Activated CD8-positive, alpha-beta memory T cell treated with anti-CD3 and anti-CD28 coated beads for 1 hour (primary cell): ENCODE data around the gene PTPN12.
"Not testable (repeated sequence)": the region's sequence is repeated elsewhere in the genome, so short reads cannot be mapped to it uniquely, and the experiment has no call there.

Source experiments
- DNase-seq, 2 donors: peaks; one replicate each; pipeline ENCODE4 v3.0.0-alpha.2; 2020; ENCODE audit warnings: low read depth in 1 of 2; ENCODE audit errors: extremely low read depth in 1 of 2

PTPN12 gene

GRCh38 chr7:77537778-77538280 lies 734 bp downstream of the PTPN12 start:
- no peak for DNase-seq

- no peak for DNase-seq
Observed at GRCh38 chr7:77538281-77539212, 1.5 kb downstream of the PTPN12 start.

- no peak for DNase-seq
Observed at GRCh38 chr7:77540402-77540822, 3.3 kb downstream of the PTPN12 start.

DNA sequence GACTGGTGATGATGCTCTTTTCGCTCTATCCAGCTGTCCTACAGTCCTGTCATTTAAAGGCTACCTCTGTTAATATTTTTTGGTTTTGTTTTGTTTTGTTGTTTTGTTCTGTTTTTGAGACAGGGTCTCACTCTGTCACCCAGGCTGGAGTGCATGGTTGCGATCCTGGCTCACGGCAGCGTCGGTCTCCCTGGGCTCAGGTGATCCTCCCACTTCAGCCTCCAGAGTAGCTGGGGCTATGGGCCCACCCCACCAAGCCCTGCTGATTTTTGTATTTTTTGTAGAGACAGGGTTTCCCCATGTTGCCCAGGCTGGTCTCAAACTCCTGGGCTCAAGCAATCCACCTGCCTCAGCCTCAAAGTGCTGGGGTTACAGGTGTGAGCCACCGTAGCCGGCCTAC lies 3.9 kb downstream of the PTPN12 start:
- not testable (repeated sequence) for DNase-seq

DNA sequence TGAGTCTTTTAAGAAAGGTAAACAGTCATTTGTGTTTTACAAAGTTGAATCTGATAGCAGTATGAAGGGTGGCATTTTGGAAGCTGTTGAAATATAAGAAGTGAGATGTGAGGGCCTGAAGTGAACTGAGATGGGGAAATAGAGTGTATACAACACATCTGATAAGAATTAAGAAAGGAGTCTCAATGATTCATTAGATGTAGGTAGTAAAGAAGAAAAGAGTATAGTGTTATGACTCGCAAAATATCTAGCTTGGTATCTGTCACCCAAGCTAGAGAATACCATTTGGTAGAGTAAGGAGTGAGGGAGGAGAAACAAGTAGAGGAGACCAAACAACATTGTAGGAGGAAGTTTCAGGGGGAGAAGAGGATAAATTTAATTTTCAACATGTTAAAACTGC lies 5.3 kb downstream of the PTPN12 start:
- no peak for DNase-seq

DNA sequence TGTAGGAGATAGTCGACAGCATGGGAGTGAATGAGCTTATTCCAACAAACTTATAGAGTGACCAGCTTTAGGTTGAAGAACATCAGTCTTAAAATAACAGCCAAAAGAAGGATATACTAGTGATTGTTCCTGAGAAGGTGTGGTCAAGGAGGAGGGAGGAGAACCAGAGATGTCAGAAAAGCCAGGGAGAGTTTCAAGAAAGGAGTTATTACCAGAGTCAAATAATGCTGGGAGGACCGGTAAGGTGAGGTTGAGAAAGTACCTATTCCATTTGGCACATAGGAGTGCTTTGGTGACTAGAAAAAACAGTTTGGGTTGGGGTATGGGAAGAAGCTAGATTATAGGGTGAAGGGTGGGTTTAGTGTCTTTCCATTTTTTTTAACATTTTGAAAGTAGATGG lies 5.8 kb downstream of the PTPN12 start:
- no peak for DNase-seq

DNA sequence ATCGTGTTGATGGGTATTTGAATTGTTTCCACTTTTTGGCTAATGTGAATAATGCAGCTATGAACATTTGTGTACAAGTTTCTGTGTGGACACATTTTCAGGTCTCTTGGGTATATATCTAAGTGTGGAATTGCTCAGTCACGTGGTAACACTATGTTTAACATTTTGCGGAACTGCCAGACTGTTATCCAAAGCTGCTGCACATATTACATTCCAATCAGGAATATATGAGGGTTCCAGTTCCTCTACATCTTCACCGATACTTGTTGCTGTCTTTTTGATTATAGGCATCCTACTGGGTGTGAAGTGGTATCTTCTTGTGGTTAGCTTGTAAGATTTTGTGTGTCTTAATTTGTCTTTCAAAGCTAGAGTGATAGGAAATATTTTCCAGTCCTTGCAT lies 6.8 kb downstream of the PTPN12 start:
- DNase-seq, result no peak

GRCh38 chr7:77544518-77544917 lies 7.4 kb downstream of the PTPN12 start:
- no peak for DNase-seq

GRCh38 chr7:77548206-77548605 lies 11.1 kb downstream of the PTPN12 start:
- DNase-seq, result no peak

GRCh38 chr7:77549106-77549870 lies 12.2 kb downstream of the PTPN12 start:
- DNase-seq, result no peak

DNA sequence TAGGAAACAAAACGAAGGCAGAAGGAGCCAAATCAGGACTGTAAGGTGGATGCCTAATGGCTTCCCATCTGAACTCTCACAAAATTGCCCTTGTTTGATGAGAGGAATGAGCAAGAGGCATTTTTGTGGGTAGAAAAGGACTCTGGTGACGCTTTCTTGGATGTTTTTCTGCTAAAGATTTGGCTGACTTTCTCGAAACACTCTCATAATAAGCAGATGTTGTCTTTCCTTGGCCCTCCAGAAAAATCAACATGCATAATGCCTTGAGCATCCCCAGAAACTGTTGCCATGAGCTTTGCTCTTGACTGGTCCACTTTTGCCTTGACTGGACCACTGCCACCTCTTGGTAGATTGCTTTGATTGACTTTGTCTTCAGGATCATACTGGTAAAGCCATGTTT lies 13.5 kb downstream of the PTPN12 start:
- DNase-seq, result no peak

DNA sequence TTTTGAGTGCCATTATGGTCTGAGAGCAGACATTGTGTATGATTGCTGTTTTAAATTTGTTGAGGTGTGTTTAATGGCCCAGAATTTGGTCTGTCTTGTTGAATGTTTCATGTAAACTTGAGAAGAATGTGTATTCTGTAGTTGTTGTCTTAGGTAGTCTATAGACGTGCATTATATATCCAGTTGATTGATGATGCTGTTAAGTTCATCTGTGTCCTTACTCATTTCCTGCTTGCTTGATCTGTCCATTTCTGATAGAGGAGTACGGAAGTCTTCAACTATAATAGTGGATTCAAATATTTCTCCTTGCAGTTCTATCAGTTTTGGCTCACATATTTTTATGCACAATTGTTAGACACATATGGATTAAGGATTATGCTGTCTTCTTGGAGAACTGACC lies 16.0 kb downstream of the PTPN12 start:
- no peak for DNase-seq

- no peak for DNase-seq
Observed at GRCh38 chr7:77558284-77558967, 21.3 kb downstream of the PTPN12 start.

GRCh38 chr7:77561352-77561751 lies 24.3 kb downstream of the PTPN12 start:
- no peak for DNase-seq

DNA sequence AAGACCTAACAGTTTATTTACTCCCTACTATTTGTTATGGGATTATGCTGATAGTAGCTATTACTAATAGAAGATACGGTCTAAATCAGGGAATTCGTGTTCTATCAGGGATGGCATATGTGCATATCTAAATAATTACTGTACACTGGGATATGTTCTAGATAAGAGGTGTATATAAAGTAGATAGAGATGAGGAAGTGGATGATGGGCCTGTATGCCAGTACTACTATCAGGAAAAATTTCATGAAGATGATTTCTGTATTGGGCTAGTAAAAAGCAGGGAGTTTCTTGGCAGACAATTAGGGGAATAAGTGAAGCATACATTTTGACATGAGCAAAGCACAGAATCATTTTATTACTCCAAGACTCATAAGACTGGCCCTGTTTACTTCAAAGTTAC lies 26.2 kb downstream of the PTPN12 start:
- DNase-seq, result no peak

DNA sequence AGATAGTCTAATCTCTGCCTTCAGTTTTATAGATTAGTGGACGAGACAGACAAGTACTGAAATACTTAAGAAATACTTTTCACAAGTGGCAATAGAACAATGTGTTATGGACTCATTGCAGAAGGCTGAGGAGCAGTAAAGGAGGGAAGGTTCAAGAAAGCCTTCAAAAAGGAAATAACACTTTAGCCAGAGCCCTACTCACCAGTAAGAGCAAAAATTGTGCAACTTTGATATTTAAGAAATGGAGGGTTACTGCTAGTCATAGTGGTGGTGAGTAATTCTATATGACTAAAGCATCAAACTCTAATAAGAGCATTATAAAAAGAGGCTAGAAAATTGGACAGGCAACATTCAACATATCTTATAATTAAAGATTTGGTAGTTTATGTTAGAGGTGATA lies 28.8 kb downstream of the PTPN12 start:
- no peak for DNase-seq

DNA sequence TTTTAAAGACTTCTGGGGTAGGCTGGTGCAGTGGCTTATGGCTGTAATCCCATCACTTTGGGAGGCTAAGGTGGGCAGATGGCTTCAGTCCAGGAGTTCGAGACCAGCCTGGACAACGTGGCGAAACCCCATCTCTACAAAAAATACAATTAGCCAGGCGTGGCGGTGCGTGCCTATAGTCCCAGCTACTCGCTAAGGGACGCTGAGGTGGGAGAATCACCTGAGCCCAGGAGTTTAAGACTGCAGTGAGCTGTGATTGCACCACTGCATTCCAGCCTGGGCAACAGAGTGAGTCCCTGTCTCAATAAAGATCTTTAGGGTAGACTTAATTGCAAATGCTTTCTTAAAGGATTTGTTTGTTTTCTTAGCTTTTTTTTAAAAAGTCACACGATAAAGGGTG lies 29.3 kb downstream of the PTPN12 start:
- no peak for DNase-seq

GRCh38 chr7:77569514-77570232 lies 32.6 kb downstream of the PTPN12 start:
- DNase-seq, result no peak

GRCh38 chr7:77570330-77571011 lies 33.4 kb downstream of the PTPN12 start:
- DNase-seq, result no peak

DNA sequence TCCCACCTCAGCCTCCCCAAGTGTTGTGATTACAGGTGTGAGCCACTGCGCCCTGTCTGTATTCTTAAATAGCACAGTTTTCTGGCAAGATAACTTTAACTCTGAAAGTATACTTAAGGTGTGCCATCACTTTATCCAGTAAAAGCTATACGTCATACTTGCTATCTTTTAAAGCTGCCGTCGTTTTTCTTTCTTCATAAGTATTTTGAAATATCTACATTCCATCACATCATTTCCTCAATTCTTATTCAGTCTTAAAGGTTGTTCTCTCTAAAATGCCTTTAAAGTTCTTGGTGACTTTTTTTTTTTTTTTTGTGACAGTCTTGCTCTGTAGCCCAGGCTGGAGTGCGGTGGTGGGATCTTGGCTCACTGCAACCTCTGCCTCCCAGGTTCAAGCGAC lies 34.7 kb downstream of the PTPN12 start:
- DNase-seq, result no peak
